NCI-H128 (cell line): Measurements from ENCODE around the gene SPOCK1.

Experiments
- DNase-seq: peaks from one replicate; lab custom pipeline; 2025; ENCODE audit not compliant: unreplicated experiment; lab: John Stamatoyannopoulos, UW

The SPOCK1 gene

DNA sequence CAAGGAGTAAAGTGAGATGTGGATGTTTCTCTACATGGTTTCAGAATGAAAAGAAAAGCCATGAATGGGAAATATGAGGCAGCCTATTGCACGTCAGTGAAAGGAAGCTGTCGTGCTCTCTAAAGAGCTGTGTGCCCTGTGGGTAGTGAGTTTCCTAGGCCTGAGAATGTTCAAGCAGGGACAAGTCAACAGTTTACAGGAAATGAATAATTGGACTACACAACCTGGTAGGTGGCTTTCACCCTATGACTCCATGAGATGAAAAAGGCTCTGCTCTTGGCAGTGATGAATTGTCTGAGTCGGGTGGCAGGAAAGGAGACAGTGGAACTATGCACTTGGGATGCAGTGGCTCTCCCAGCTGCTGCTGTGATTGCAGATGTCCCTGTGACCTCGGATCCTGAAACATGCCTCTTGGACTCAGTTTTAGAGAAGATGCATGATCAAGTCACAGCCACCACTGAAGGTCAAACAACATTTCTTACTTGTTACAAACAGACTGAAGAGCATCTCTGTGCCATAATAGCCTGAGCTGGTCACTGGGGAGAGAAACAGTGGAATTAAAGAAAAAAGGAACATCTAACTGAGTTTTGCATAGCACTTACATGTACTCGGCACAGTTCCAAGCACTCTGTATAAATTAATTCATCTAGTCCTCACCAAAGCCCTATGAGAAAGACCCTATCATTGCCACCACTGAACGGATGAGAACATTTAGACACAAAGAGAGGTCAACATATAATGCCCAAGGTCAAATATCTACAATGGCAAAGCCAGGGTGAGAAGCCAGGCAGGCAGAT lies 293.7 kb downstream of the SPOCK1 start:
- DNase-seq = no peak

DNA sequence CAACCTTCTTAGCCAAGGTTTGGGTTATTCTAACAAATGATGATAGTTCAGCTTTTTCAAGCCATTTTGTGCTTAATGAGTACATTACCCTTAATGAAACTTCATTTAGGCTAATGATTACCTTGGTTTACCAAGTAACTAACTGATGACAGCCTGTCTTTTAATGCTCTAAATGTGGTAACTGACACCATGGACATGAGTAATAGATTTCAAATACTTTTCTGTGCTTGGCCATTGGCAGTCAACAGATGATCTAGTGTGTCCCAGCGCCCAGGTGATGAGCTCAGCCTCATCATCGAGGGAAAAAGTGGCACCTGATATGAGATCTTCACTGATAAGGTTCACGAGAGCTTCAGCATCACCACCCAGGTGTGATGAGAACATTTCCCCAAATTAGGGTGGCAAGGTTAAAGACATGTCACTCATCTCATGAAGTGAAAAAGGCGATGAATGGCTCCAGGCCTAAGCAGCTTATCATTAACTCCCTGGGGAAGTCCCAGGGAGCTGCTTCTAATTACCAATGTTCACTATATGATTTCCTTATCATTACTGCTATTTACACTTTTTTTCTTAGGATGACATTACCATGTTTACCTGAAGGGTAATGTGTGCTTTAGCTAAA lies 296.0 kb downstream of the SPOCK1 start:
- no peak for DNase-seq

DNA sequence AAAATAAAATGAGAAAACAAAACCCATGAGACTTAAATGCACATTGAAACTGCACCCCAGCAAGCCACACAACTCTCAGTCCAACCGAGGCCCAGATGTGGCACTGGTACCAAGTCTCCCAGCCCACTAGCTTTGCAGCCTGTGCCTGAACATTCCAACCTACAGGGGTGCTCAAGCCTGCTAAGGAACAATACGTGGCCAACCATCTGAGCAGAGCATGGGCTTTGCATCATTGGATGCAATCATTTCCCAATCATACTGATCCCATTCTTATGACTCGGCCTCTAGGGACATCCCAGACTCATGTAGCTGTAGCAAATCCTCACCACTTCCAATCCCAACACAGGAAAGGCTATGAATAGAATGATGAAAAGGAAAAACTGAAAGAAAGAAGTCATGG lies 297.2 kb downstream of the SPOCK1 start:
- DNase-seq = no peak

DNA sequence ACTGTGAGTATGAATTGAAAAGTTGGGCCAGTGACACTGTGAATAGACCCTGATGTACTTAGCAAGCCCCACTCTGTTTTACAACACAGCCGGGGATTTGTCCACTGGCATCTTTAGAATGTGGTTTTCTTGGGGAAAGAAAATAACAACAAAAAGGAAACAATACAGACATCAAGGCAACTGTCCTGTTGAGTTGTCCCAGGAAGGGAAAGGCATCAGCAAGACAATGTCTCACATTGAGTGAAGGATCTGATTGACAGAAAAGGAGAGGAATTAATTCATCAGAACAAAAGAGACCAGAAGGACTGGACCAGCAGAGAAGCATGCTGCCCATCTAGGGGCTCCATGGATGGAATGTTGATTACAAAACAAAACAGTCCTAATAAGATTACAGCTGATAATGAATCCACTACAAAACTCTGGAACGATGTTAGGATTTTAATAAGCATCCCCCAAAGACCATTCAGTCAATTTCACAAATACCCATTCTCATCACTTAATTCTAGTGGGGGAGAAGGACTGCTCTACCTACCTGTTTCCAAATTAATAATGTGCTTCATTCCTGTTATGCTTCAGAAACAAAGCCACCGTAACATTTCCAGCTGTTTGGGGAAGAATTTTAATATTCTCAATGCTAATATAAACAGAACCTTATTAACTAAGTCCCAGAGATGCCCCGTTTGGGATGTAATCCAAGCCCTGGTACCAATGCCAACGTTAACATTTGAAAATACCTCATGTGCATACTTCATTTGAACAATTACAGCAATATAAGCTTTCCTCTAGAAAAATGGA lies 298.0 kb downstream of the SPOCK1 start:
- DNase-seq = no peak

DNA sequence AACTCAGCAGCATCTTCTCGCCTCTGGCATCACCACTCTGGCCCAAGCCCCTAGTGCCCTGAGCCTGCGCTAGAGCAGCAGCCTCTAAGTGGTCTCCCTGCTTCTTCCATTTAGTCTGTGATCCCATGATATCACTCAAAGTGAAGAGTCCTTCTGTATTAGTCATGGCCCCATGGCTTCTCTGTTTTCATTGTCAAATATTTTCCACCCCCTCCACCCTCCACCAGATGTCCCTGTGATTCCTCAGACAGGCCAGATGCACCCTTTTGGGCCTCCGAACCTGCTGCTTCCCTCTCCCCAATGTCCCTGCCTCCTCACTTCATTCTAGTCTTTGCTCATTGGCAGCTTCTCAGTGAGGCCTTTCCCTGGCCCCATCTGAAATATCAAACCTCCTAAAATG lies 299.2 kb downstream of the SPOCK1 start:
- no peak for DNase-seq

DNA sequence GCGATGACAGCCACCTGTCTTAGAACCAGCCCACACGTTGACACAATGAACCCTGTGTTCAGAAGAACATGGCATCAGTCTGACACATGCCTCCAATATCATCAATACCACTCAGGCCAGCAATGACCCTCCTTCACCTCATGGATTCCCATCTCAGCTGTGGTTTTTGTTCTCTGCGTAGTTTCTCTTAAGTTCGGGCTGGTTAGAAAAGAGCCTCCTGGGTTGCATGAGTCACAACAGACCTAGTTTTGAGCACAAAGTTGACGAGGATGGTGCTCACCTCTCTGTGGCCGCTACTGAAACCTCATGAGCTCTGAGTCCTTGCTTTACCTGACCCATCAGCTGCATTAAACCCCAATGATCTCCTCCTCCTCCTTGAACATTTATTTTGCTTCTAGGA lies 299.9 kb downstream of the SPOCK1 start:
- no peak for DNase-seq

DNA sequence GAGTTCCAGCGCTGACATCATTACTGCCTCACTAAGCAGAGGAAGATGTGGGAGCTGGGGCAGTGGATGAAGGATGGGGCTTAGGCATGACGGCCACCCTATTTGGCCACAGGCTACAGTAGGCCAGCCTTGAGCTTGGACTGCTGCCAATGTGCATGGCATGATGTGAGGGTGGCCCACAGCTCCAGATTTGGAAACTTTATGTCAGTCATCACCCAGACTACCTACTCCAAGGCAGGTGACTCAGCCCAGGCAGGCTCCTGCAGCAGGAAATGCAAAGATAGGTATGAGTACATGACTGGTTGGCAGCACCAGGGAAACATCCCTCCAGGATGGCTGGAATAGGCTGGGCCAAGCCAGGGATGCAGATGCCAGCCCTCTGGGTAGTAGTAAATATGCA lies 303.6 kb downstream of the SPOCK1 start:
- DNase-seq = no peak

DNA sequence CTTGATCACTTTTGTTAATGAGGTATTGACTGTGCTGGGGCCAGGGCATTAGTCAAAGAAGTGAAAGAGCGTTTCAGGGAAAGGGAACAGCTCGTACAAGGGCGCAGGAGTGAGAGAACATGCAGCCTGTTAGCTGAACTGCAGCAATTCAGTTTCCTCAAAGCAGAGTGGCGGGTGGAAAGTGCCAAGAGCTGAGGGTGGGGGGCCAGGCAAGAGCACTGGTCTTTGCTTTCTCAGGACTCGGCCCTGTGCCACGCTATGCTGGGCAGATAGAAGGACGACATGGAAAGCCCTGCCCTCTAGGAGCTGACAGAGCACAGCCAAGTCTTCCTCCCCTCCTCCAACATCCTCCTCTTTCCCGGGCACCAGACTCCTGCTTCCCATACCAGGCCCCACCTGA lies 304.8 kb downstream of the SPOCK1 start:
- DNase-seq = no peak

DNA sequence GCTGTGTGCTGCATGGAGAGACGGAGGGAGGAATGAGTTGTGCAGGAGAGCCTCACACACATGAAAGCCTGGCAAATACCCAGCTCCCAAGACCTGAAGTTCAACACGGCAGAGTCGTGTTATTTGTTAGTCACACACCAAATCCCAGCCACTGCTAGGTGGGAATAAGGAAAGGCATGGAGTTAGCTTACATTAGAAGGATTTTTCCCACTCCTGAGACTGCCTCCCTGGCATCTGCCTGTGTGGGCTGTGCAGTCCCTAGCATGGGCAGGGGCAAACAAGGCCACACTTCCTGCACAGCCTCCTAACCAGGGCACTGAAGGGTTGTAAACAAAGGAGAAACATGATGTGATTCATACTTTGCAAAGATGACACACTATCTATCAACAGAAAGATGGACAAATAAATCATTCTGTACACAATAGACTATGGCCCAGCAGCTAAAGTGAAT lies 306.8 kb downstream of the SPOCK1 start:
- DNase-seq = no peak

DNA sequence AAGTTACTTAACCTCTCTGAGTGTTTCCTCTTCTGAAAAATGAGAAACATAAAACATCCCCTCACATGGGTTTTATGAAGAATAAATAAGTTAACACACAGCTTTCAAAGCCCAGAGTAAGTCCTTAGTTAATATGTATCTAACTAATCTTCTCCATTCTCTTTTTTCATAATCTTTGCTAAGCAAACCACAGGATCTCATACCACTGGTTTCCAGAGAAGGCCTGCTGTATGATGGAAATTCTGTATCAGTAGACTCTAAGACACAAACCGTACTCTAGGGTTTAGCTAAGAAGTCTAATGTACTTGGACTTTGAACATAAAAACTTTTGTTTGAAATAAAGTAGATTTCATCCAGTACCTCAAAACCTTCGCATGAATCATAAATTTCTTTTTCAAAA lies 307.9 kb downstream of the SPOCK1 start:
- DNase-seq = no peak

DNA sequence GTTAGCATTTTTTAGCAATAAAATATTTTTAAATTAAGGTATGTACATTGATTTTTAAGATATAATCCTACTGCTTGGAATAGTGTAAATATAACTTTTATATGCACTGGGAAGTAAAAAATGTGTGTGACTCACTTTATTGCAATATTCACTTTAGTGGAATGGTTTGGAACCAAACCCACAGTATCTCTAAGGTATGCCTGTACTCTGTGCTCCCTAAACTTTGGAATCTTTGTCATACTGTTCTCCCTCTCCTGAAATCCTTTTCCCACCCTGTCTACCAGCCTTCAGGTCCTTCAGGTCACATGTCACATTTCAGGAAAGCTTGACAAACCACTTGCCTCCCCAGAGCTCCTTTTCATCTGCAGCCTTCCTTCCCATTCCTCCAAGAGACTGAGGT lies 308.7 kb downstream of the SPOCK1 start:
- no peak for DNase-seq

DNA sequence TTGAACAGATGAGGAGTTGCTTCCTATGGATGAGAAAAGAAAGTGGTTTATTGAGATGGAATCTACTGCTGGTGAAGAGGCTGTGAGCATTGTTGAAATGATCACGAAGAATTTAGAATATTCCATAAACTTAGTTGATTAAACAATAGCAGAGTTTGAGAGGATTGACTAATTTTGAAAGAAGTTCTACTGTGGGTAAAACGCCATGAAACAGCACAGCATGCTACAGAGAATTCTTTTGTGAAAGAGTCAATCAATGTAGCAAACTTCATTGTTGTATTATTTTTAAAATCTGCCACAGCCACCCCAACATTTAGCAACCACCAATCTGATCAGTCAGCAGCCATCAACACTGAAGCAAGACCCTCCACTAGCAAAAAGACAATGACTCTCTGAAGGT lies 309.1 kb downstream of the SPOCK1 start:
- no peak for DNase-seq

DNA sequence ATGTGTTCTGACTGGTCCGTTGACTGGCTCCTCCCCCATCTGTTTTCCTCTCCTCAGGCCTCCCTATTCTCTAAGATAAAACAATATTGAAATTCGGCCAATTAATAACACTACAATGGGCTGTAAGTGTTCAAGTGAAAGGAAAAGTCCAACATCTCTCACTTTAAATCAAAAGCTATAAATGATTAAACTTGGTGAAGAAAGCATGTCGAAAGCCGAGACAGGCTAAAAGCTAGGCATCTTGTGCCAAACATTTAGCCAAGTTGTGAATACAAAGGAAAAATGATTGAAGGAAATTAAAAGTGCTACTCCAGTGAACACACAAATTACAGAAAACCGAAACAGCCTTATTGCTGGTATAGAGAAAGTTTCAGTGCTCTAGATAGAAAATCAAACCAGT lies 310.6 kb downstream of the SPOCK1 start:
- DNase-seq = no peak

DNA sequence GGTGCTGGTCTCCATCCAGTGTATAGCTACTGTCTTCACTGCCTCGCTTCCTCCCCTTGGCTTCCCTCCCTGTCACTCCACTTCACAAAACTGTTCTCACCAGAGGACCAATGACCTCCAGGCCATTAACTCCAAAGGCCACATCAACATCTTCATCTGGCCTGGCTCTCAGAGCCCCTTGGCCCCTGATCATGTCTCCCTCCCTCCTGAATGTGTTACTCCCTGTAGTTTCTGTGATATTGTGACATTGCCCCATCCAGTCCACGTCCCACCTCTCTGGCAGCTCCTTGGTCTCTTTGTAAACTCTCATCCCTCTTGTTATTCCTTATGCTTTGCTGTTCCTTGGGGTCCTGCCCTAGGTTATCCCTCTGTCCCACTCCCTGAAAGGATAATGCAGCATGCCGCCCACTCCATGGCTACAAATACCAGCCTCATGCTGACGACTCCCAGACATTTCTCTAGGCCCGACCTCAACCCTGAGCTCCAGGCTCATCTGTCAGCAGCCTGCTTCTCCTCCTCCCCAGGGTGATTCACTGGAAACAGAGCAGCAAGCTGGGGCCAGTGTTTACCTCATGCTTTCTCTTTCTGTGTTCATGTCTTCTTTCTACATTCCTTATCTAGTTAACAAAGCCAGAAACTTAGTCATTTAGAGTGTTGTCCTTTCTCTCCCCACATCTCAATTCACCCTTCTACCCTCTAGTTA lies 312.2 kb downstream of the SPOCK1 start:
- no peak for DNase-seq

DNA sequence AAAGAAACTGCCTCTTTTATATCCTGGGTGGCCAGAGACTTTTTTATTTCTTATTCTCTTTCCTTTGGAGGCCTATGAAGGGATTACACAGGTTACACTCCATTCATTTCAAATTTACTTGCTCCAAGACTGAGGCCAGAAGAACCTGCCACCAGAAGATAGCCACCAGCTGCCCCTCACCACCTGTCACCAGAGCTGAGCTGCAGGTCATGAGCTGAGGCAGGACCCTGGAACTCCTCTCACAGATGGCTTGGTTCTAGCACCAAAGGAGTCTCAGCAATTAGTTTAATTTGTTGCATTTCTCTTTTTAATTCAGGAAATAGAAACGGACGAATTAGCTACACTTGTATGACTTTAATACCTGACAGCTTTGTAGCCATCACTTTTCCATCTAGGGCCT lies 313.9 kb downstream of the SPOCK1 start:
- DNase-seq = no peak

DNA sequence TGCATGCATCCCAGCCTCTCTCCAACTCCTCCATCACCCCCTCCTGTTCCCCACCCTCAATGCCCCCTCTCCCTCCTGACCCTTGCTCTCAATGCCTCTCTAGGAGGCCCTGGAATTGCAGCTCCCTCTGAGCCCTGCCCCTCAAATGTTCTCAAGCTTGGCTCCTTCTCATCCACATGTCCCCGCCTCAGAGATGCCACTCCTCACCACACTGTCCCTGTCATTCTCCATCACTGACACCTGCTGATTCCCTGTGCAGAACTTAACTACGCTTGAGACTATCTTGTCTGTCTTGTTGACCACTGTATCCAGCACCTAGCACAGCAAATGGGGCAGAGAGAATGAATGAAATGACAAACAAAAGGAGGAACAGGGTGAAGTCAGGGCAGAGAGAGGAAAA lies 314.4 kb downstream of the SPOCK1 start:
- DNase-seq = no peak

DNA sequence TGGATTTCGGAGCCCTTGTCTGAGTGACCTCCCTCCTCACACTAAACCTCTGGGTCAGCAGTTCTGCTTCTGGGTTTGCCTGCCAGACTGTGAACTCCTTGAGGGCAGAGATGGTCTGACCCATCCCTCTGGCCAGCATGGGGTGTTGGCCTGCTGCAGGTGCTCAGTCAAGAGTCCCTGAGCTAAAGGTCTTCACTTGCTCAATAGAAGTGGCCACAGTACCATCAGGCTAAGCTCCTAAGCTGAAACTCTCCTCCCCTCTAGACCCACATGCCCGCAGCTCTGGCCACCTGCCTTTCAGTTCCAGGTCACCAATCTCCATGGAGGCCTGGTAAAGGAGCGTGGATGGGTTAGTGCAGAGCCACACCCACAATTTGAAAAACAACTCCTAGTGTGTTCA lies 316.6 kb downstream of the SPOCK1 start:
- no peak for DNase-seq

DNA sequence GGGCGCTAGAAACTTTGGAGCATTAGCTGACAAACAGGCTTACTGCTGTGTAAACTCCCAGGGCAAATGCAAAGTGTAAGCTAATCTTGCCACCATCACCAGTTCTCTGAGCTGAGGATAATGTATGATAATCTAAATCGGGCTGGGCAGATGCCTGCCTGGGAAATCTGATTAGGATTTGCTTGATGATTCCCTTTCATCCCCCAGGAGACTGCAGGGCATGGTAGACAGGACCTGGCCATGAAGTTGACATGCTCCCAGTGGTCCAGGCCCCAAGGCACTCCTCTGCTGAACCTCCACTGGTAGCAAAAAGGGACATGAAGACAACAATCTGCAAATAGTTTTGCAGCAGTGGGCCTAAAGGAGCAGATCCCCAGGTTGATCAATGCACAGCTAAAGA lies 317.5 kb downstream of the SPOCK1 start:
- no peak for DNase-seq

DNA sequence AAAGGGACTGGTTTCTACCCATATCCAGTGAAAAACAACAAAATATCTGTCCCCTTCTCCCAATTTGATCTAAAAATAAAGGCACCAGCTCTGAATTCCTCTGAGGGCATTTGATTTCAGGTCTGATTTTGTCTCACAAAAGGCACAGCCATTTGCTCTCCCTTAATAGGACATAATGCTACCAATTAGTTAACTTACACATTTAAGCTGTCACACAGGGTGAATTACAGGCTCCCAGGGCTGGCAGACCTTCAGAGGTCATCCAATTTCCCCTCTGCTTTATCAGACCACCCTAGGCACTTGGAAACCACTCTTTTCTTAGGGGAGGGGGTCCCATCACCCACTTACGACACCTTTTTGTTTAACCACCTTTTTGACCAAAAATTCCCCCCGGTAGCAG lies 319.9 kb downstream of the SPOCK1 start:
- no peak for DNase-seq

DNA sequence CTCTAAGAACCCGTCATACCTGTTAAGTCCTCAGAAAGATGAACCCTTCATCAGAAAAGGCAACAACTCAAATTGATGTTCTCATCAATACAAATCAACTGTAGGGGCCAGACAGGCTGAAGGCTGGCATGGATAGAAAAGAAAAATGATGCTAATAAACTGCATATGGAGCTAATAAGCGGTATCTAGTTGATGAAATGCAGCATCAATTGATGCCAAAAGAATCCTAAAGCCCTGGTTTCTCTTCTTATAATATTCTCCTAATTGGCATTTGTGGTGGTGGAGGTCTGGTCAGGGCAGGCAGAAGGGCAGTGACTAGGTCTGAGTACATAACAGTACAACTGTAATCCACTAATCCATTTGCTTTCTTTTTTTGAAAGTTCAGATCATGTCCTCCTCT lies 322.5 kb downstream of the SPOCK1 start:
- DNase-seq = no peak

DNA sequence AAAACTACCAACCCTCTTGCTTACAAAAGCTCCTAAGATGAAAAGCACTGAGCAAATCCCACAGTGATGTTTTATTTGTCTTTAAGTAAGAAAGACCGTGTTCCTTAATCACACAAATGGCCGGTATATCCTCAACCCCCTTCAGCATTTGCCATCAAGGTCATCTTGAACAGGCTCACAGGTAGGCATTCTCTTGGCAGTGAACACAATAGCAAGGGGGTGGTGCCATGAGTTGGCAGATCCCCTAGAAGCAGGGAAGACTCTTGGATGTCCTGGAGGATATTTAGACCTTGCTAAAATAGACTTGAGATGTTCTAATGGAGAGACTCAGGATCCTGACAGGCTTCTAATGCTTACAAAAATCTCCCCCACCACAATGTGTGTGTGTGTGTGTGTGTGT lies 323.0 kb downstream of the SPOCK1 start:
- DNase-seq = no peak
